Panc1 (cell line): Measurements from ENCODE around the gene ZSCAN21.

Experiments used
- POLR2AphosphoS5 ChIP-seq: IDR thresholded peaks from 2 replicates; pipeline ENCODE4 v1.6.1; 2012; ENCODE audit warnings: mild to moderate bottlenecking, low read depth, low read length, moderate library complexity
- TCF7L2 ChIP-seq: IDR thresholded peaks from 2 replicates; pipeline ENCODE4 v1.6.1; 2011; ENCODE audit warnings: mild to moderate bottlenecking, low read depth, low read length, inconsistent platforms
- TF ChIP-seq, protein P1 (sequence below): fragments of 450-650 bp; IDR thresholded peaks from 2 replicates; pipeline ENCODE4 v1.5.1; 2017; ENCODE audit warnings: mild to moderate bottlenecking
- TF ChIP-seq, protein P2 (sequence below), 2 experiments: IDR thresholded peaks; 2 replicates each; pipeline ENCODE4 v1.6.1; 2011 to 2012; ENCODE audit warnings: low read depth in 2 of 2, control low read depth in 1 of 2, low read length in 1 of 2, mild to moderate bottlenecking in 1 of 2, moderate library complexity in 1 of 2; ENCODE audit not compliant: insufficient read depth in 1 of 2

DNA sequence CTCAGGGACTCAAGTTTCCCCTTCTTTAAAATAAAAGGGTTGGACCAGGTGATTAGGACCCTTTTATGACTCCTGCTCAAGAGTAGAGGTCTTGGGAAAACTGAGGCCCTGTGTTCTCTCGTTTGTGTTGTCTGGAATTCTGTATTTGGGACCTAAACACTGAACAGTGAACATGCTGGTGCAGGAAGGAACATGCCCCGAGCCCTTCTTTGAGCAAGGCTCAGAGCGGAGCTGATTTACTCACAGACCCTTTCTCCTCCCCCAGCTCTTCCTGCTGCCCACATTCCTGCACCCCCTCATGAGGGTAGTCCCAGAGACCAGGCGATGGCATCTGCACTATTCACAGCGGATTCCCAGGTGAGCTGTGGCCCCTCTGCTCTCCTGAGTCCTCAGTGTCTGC lies 20.0 kb upstream of the ZSCAN21 start:
- TF ChIP-seq, protein P1, sequence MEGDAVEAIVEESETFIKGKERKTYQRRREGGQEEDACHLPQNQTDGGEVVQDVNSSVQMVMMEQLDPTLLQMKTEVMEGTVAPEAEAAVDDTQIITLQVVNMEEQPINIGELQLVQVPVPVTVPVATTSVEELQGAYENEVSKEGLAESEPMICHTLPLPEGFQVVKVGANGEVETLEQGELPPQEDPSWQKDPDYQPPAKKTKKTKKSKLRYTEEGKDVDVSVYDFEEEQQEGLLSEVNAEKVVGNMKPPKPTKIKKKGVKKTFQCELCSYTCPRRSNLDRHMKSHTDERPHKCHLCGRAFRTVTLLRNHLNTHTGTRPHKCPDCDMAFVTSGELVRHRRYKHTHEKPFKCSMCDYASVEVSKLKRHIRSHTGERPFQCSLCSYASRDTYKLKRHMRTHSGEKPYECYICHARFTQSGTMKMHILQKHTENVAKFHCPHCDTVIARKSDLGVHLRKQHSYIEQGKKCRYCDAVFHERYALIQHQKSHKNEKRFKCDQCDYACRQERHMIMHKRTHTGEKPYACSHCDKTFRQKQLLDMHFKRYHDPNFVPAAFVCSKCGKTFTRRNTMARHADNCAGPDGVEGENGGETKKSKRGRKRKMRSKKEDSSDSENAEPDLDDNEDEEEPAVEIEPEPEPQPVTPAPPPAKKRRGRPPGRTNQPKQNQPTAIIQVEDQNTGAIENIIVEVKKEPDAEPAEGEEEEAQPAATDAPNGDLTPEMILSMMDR: no peak
- TF ChIP-seq, protein P2, sequence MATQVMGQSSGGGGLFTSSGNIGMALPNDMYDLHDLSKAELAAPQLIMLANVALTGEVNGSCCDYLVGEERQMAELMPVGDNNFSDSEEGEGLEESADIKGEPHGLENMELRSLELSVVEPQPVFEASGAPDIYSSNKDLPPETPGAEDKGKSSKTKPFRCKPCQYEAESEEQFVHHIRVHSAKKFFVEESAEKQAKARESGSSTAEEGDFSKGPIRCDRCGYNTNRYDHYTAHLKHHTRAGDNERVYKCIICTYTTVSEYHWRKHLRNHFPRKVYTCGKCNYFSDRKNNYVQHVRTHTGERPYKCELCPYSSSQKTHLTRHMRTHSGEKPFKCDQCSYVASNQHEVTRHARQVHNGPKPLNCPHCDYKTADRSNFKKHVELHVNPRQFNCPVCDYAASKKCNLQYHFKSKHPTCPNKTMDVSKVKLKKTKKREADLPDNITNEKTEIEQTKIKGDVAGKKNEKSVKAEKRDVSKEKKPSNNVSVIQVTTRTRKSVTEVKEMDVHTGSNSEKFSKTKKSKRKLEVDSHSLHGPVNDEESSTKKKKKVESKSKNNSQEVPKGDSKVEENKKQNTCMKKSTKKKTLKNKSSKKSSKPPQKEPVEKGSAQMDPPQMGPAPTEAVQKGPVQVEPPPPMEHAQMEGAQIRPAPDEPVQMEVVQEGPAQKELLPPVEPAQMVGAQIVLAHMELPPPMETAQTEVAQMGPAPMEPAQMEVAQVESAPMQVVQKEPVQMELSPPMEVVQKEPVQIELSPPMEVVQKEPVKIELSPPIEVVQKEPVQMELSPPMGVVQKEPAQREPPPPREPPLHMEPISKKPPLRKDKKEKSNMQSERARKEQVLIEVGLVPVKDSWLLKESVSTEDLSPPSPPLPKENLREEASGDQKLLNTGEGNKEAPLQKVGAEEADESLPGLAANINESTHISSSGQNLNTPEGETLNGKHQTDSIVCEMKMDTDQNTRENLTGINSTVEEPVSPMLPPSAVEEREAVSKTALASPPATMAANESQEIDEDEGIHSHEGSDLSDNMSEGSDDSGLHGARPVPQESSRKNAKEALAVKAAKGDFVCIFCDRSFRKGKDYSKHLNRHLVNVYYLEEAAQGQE (IDR thresholded peaks at IDR 0.05; ENCODE audit: insufficient read depth in 1 of 2, low read depth in 2 of 2, low read length in 1 of 2): no peak
- TF ChIP-seq POLR2AphosphoS5: no peak
- TF ChIP-seq TCF7L2: no peak
